ENCODE measurements around the gene PCDH9.
"Not testable (repeated sequence)": the region's sequence is repeated elsewhere in the genome, so short reads cannot be mapped to it uniquely, and the experiment has no call there.

The PCDH9 gene

GRCh38 chr13:66266348-66266747 lies 963.8 kb downstream of the PCDH9 start:
- no peak overlapping the region for H3K4me3 Mint-ChIP-seq
- ATAC-seq (no peak), DNase-seq (no peak)
- no peak overlapping the region for H3K27ac Mint-ChIP-seq
- no peaks in the 10 kb centered on the region for H3K36me3 Mint-ChIP-seq (ENCODE audit: low read depth)
- H3K9me3 Mint-ChIP-seq = peaks cover 11% of the 10 kb centered on the region
- H3K27me3 Mint-ChIP-seq = no peaks in the 10 kb centered on the region
- H3K4me1 Mint-ChIP-seq = no peaks in the 10 kb centered on the region

GRCh38 chr13:66265371-66265770 lies 964.8 kb downstream of the PCDH9 start:
- no peak for DNase-seq
- Mint-ChIP-seq H3K9me3 (peaks cover 5% of the 10 kb centered on the region), H3K27me3 (no peaks in the 10 kb centered on the region), H3K4me3 (no peak overlapping the region), H3K27ac (no peak overlapping the region), H3K4me1 (no peaks in the 10 kb centered on the region), H3K36me3 (ENCODE audit: low read depth) (no peaks in the 10 kb centered on the region)
- ATAC-seq = no peak

GRCh38 chr13:66264971-66265370 lies 965.2 kb downstream of the PCDH9 start:
- no peaks in the 10 kb centered on the region for H3K27me3 Mint-ChIP-seq
- no peak overlapping the region for H3K4me3 Mint-ChIP-seq
- no peaks in the 10 kb centered on the region for H3K36me3 Mint-ChIP-seq (ENCODE audit: low read depth)
- ATAC-seq (no peak), DNase-seq (no peak)
- H3K9me3 Mint-ChIP-seq = peaks cover 4% of the 10 kb centered on the region
- H3K4me1 Mint-ChIP-seq = no peaks in the 10 kb centered on the region
- no peak overlapping the region for H3K27ac Mint-ChIP-seq

- no peaks in the 10 kb centered on the region for H3K36me3 Mint-ChIP-seq (ENCODE audit: low read depth)
- no peak overlapping the region for H3K4me3 Mint-ChIP-seq
- H3K9me3 Mint-ChIP-seq = peaks cover 4% of the 10 kb centered on the region
- ATAC-seq = no peak
- no peak overlapping the region for H3K27ac Mint-ChIP-seq
- no peaks in the 10 kb centered on the region for H3K4me1 Mint-ChIP-seq
- DNase-seq = no peak
- H3K27me3 Mint-ChIP-seq = no peaks in the 10 kb centered on the region
Observed at GRCh38 chr13:66262330-66262729, 967.8 kb downstream of the PCDH9 start.

- H3K4me3 Mint-ChIP-seq; H3K9me3 Mint-ChIP-seq; H3K36me3 Mint-ChIP-seq (ENCODE audit: low read depth); DNase-seq; H3K4me1 Mint-ChIP-seq; H3K27ac Mint-ChIP-seq; H3K27me3 Mint-ChIP-seq; ATAC-seq: not testable (repeated sequence)
Observed at GRCh38 chr13:66259426-66259825, 970.7 kb downstream of the PCDH9 start.

All from activated naive CD8-positive, alpha-beta T cell treated with anti-CD3 and anti-CD28 coated beads, Interleukin-2, amount 50 U/mL, for 24 hours (primary cell).